ENCODE results near the gene TRPC3. TPM values are rescaled to one million over a fixed set of nuclear protein-coding genes. Genes with fewer than 3 reads are reported as not detected.

The TRPC3 gene
- total and polyA plus RNA-seq, 2 of the 8 experiments (the other 6 are each of a cell fraction or from before 2014, with no cell fraction given), result 0.37 to 0.41 TPM

- Histone ChIP-seq H3K4me1 (replicated peaks in 1 of 4; ENCODE audit: control insufficient read depth in 3 of 4, insufficient read depth in 4 of 4, low read length in 3 of 4) (no peaks in the 10 kb centered on the region), H2BK15ac (ENCODE audit: low read length) (no peak overlapping the region), H4K8ac (ENCODE audit: extremely low read depth, insufficient read depth, low read length) (no peak overlapping the region), H2BK120ac (replicated peaks; ENCODE audit: low read depth, low read length) (no peak overlapping the region), H3K27me3 (replicated peaks in 1 of 4; ENCODE audit: control insufficient read depth in 3 of 4, extremely low read depth in 1 of 4, insufficient read depth in 3 of 4, low read length in 3 of 4) (peaks cover 0 to 4% (median under 1%) of the 10 kb centered on the region in 4 experiments; a peak in 2 of 7 replicates), H3K23ac (ENCODE audit: insufficient read length) (no peak overlapping the region), H4K91ac (replicated peaks; ENCODE audit: insufficient read length, low read length) (no peak overlapping the region), H3K79me2 (ENCODE audit: control insufficient read depth in 1 of 2, insufficient read depth in 2 of 2, low read length in 2 of 2) (no peaks in the 10 kb centered on the region), H2BK20ac (ENCODE audit: low read length) (no peak overlapping the region), H3K4ac (replicated peaks; ENCODE audit: insufficient read length, low read depth, low read length) (no peak overlapping the region), H4K5ac (ENCODE audit: insufficient read length, low read depth, low read length) (no peak overlapping the region), H3K56ac (replicated peaks; ENCODE audit: insufficient read length, low read depth, low read length) (no peak overlapping the region), H3K4me3 (ENCODE audit: extremely low read depth in 1 of 4, insufficient read depth in 2 of 4, low read depth in 3 of 4, low read length in 4 of 4) (no peak overlapping the region), H2BK5ac (ENCODE audit: low read depth, low read length) (no peak overlapping the region), H4K20me1 (replicated peaks in 1 of 2; ENCODE audit: control insufficient read depth in 1 of 2, insufficient read depth in 2 of 2, low read length in 2 of 2) (no peaks in the 10 kb centered on the region), H2BK12ac (ENCODE audit: low read depth, low read length) (no peak overlapping the region), H2AFZ (ENCODE audit: low read length) (no peak overlapping the region), H3K23me2 (ENCODE audit: low read depth, low read length) (no peaks in the 10 kb centered on the region), H3K18ac (ENCODE audit: extremely low read depth, low read length) (no peak overlapping the region), H3K79me1 (ENCODE audit: low read depth, low read length) (no peaks in the 10 kb centered on the region), H3K9ac (replicated peaks in 1 of 4; ENCODE audit: extremely low read depth in 1 of 4, low read depth in 3 of 4, low read length in 3 of 4) (no peak overlapping the region), H3K9me3 (ENCODE audit: insufficient read depth in 2 of 2, low read depth in 1 of 2, low read length in 1 of 2) (no peaks in the 10 kb centered on the region), H3K4me2 (ENCODE audit: insufficient read depth in 1 of 2, low read depth in 2 of 2, low read length in 2 of 2) (no peak overlapping the region), H3K14ac (ENCODE audit: insufficient read length) (no peak overlapping the region), H3K27ac (ENCODE audit: low read depth, low read length) (no peak overlapping the region), H2AK5ac (ENCODE audit: low read depth, low read length) (no peak overlapping the region), H3K36me3 (ENCODE audit: control insufficient read depth in 2 of 4, insufficient read depth in 4 of 4, low read length in 3 of 4) (no peaks in the 10 kb centered on the region)
- 87% methylated on average over 2 of the region's 2 CpGs; no CpG with 5 or more reads in 1 of the 2 experiments for WGBS, 2 experiments (ENCODE audit: extremely low coverage in 1 of 2, insufficient coverage in 1 of 2, insufficient read length in 1 of 2, insufficient replicate concordance in 2 of 2, low coverage in 1 of 2, low lambda C conversion rate in 2 of 2, missing lambda C conversion rate in 1 of 2)
- no peak for DNase-seq (ENCODE audit: low read depth in 1 of 2, low spot score in 2 of 2)
- TF ChIP-seq MAX (IDR thresholded peaks at IDR 0.05) (no peak), USF2 (IDR thresholded peaks at IDR 0.05; ENCODE audit: low read length) (no peak)
- CTCF ChIA-PET (ENCODE audit: partially characterized antibody), result interaction anchor here (0.9 kb wide), 1 partner anchor 9 kb away, joined by 5 read pairs; no protein-coding TSS in a partner anchor
- FAIRE-seq, result no peak
- POLR2A ChIA-PET (ENCODE audit: partially characterized antibody), result no interaction called here
Observed at GRCh38 chr4:121958777-121959176, 6.9 kb upstream of the TRPC3 start.
